Stimulated activated CD8-positive, alpha-beta memory T cell treated with anti-CD3 and anti-CD28 coated beads, Interleukin-15, amount 100 ng/mL, for 4 hours (primary cell): ENCODE measurements around the gene SLC2A3.
"Not testable (repeated sequence)": the region's sequence is repeated elsewhere in the genome, so short reads cannot be mapped to it uniquely, and the experiment has no call there.

ENCODE experiments used
- DNase-seq, 2 donors: peaks; one replicate each; pipeline ENCODE4 v3.0.0-alpha.2; 2020; ENCODE audit warnings: low read depth in 2 of 2

SLC2A3 gene

DNA sequence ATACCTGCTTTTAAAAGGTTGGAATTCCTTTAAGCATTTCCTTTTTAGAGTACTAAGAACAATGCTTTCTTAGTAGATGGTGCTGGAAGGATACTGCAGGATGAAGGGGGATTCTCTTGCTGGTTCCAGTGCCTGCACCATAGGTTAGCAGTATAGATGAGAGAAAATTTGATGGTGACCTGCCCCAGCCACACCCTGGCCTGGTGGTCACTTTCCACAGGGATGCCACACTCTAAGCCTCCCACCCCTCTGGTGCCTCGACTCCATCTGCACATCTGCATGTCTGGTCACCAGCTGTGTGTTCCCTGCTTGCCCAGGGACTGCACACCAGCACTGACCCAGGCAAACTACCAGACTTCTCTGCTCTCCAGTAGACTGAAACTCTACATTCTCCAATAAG, 19.1 kb downstream of the SLC2A3 start:
- no peak for DNase-seq

DNA sequence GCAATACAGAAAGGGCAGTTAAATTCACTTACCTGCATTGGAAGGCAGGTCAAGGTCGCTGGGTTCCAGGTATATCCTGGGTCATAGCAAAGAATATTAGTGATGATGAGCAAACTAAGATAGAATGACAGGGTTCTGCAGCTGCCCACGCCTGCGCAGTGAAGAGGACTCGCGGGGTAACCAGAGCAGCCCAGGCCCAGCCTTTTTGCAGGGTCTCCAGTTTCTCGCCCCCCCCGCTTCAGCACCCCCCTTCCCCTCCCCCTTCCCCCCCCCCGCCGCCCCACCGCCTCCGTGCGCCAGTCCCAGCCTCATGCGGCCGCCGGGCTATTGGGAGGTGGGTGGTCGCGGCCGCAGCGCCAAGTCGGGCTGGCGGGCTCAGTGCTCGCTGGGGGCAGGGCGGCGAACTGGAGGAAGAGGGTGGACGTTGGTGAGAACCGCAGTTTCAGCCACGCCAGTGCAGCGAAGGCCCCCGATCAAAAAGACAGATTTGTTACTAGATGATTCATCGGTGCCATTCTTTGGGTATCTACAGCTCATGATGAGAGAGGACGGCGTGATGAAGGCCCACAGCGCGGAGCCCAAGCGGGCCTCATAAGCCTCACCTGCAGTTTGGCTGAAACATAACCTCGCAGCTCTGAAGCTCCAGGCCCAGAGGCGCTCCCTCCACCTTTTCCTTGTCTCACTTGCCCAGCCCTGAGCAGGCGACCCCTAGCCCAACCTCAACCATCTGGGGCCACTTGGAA, 20.2 kb downstream of the SLC2A3 start:
- DNase-seq: no peak

DNA sequence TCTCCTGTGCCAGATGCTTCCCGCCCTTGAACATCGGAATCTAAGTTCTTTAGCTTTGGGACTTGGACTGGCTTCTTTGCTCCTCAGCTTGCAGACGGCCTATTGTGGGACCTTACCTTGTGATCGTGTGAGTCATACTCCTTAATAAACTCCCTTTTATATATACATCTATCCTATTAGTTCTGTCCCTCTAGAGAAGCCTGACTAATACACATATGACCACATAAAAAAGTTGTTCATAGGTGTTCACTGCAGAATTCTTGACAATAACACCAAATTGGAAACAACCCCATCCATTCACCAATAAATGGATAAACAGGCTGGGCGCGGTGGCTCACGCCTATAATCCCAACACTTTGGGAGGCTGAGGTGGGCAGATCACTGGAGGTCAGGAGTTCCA, 25.9 kb downstream of the SLC2A3 start:
- not testable (repeated sequence) for DNase-seq

- DNase-seq: no peak
These were observed 29.0 kb downstream of the SLC2A3 start for GRCh38 chr12:7907009-7907408.

- DNase-seq: not testable (repeated sequence)
These were observed 29.7 kb downstream of the SLC2A3 start for GRCh38 chr12:7906303-7906702.

- DNase-seq: not testable (repeated sequence)
These were observed 30.3 kb downstream of the SLC2A3 start for GRCh38 chr12:7905600-7906125.

GRCh38 chr12:7905071-7905470, 30.9 kb downstream of the SLC2A3 start:
- no peak for DNase-seq

DNA sequence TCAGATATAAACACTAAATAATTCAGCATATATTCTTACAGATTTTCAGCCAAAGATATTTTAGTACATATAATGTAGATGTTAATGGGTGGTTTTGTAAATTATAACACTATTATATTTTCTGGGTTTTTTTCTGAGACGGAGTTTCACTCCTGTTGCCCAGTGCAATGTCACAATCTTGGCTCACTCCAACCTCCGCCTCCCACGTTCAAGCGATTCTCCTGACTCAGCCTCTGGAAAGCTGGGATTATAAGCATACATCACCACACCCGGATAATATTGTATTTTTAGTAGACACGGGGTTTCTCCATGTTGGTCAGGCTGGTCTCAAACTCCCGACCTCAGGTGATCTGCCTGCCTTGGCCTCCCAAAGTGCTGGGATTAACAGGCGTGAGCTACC, 33.6 kb downstream of the SLC2A3 start:
- DNase-seq: not testable (repeated sequence)

DNA sequence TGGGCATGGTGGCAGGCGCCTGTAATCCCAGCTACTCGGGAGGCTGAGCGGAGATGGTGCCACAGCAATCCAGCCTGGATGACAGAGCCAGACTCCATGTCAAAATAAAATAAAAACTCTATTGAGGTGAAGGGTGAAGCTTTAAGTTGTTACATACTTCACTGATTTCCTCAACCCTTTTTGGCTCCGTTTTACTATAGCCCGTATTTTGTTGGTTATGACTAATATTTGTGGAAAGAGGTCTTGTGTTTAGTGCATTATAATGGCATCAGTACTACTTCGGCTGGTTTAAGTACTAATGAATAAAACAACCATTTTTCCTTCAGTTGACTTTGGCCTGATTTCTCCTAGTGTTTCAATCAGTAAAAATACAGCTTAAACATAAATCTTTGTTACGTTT, 36.2 kb downstream of the SLC2A3 start:
- no peak for DNase-seq

- DNase-seq: not testable (repeated sequence)
These were observed 39.3 kb downstream of the SLC2A3 start for GRCh38 chr12:7896726-7897125.

DNA sequence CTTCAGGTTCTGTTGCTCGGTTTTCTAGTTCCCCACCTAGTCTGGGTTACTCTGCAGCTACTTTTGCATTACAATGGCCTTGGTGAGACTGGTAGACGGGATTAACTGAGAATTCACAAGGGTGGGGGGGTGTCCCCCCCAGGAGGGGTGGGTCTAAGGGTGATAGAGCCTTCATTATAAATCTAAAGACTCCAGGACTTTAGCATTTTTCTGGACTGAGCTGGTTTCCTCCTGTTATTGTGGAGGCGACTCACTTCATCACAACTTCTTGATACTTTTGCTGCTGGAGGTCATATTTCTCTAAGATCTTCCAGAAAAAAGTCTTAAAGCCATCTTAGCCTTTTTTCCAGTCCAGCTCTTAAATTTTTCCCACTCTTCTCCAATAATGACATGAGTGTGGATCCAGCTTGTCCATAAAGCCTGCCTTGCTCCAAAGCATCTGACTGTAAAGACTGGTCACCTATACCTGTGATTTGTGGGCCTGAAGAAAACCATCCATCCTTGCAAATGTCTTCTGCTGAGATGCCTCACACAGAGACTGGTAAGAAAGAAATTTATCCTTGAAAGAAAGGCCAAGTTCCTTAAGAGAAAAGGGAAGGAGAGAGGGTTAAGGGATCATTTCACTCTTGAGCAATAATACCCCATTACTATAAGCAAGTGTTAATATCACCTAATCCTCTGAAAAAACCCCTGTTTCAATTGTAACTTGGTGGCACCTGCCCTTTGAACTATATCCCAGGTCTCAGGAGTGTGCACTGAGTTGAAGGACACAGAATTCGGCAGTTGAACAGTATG, 43.6 kb downstream of the SLC2A3 start:
- DNase-seq: no peak

DNA sequence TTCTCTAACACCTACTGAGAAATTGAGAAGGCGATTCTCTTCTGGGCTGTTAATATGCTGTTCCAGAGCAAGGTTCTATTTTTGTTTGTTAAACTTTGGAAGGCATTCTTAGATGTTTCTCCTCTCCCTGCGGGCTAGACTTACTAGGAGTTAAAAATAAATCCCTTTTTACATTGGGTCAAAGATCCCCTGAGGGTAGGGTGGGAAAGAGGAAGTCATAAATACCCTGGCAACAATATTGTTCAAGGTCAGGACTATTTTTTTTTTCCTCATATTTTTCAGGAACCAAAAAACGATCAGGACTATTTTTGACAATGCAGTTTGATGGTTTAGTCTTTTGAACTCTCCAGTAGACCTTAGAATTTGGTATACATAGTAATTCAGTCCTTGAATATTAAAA, 51.3 kb downstream of the SLC2A3 start:
- DNase-seq: no peak

GRCh38 chr12:7881736-7882120, 54.3 kb downstream of the SLC2A3 start:
- not testable (repeated sequence) for DNase-seq

GRCh38 chr12:7880952-7881735, 54.8 kb downstream of the SLC2A3 start:
- not testable (repeated sequence) for DNase-seq

DNA sequence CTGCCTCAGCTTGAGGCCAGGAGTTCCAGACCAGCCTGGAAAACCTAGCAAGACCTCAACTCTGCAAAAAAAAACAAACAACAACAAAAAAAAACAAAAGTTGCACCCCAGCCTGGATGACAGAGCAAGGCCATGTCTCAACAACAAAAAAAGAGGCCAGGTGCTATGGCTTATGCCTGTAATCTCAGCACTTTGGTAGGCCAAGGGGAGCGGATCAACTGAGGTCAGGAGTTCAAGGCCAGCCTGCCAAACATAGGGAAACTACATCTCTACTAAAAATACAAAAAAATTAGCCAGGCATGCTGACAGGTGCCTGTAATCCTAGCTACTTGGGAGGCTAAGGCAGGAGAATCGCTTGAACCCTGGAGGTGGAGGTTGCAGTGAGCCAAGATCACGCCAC, 56.7 kb downstream of the SLC2A3 start:
- no peak for DNase-seq

DNA sequence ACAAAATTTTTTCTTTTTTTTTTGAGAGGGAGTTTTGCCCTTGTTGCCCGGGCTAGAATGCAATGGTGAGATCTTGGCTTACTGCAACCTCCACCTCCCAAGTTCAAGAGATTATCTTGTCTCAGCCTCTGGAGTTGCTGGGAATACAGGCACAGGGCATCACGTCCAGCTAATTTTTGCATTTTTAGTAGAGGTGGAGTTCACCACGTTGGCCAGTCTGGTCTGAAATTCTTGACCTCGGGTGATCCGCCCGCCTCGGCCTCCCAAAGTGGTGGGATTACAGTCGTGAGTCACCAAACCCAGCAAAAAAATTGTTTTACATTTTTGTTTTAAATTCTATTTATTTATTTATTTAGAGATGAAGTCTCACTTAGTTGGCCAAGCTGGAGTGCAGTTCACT, 58.6 kb downstream of the SLC2A3 start:
- DNase-seq: no peak

DNA sequence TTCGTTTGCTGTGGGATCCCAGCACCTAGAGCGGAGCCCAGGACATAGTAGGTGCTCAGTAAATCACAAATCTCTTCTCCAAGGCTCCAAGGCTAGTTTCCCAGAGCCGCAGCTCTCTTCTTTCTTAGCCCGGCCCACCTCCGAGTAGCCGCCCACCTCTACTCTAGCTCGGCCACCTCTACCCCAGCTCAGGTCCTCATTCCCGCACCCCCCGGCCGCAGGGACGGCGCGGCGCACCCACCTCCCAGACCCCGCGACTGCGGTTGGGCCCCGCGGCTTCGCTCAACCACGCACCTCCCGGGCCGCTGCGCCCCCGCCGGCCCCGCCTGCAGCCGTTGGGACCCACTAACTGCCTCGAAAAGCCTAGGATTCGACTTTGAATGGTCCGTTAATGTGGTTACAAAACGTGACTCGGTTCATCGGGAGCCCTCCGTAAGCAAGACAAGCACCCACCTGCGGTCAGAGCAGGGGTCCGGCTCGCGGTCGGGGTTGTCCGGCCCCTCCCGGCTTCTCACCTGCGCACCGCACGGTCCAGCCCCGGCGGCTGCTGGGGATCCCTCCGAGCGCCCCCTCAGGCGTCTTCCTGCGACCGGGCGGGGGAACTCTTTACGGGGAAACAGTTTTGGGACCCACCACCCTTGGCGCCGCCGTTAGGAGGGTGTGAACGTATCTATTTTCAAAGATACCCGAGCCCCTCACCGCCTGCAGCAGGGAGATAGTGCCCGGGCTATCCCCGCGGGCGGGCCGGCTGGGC, 63.2 kb downstream of the SLC2A3 start, which contains the start of gene SLC2A14:
SLC2A14 (minus strand) TSS at position 350 of the 754 bp plus-strand sequence. CDS start 3,035 bp downstream, outside the sequence.
- no peak for DNase-seq

DNA sequence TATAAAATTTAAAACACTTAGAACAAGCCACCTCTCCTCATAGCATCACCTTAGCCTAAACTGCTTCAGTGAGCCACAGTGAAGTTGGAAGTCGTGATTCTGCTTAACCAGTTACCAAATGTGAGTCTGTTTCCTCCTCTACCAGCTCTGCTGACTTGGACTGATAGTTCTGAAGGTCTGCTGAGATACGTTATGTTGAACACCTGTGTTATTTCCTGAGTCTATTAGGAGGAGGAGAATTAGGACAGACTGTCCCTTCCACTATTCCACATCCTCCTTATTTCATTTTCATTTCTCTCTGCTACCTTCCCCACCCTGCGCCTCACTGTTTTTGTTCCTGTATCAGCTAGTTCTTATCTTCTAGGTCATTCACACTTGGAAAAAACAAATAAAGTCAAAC, 65.7 kb downstream of the SLC2A3 start:
- DNase-seq: no peak
